Activated CD4-positive, CD25-positive, alpha-beta regulatory T cell (primary cell): Measurements from ENCODE around the gene GMPPA.

Source experiments
- DNase-seq, 4 experiments: peaks; one replicate each; lab custom pipeline; 2025; lab: John Stamatoyannopoulos, UW

GMPPA gene

DNA sequence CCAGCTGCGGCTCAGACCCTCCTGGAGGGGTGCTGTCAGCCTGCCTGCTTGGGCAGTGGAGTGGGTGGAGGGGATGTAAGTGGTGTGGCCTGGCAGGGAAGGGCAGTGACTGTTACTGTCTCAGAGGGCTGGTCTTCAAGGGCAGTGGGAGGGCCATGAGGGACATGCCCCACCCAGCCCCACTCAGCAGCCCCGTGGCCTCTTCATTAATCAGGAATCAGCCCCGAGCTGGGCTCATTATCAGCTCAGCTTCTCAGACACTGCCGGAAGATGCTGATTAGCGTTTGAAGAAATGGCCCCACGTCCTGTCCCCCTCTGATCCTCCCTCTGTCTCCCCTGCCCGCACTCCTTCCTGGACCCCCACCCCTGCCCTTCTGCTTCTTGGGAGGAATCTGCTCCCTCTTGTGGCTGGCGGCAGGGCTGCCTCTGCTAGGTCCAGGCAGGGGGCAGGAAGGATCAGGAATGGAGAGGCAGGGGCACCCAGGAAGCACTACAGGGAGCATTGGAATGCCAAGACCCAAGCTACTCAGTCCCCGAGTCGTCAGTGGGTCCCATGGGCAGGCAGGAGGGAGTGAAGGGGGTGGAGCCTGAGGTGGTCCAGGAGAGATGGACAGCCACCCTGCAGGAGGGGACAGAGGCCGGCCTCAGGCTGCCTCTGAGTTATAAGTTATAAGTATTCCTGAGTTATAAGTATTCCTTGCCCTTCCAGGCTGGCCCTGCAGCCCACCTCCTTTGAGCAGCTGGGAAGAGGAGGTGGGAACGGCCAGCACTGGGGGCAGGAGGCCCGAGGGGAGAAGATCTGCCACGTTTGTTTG is 22.6 kb downstream of the GMPPA start:
- no peak for DNase-seq

DNA sequence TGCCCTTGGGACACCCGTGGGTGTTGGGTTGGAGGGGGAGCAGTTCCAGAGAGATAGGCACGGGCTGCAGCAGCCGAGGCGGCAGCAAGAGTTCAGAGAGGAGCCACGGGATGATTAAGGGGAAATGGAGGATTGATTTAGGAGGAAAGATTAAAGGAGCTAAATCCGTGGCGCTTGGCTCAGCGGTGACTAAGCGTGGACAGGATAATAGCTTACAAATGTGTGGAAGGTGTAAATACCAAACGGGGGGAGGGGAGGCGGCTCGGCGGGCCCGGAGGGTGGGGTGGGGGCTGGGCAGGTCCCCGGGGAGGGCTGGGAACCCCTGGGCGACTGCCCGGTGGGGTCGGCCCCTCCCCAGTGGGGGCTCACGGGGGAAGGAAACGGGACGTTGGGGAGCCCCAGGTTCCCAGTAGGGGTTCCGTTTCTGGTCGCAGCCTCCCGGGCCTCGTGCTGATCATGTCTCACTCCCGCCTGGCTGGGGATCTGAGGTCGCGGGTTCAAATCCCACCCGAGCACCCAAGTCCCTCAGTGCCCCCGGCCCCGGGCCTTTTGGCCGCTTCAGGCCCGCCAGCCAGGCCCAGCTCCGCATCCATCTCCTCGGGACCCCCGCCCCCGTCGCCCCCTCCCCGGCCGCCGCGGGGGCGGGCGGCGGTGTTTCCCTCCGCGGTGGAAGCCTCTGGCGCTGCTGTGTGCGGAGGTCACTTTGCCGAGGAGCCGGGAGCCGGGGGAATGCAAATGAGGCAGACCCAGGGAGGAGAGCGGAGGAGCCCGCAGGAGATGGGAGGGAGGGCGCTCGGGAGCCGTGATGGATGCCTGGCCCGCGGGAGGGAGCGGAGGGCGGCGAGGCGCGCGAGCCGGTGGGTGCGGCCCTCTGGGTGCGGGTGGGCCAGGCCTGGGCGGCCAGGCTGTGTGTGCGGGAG is 23.7 kb downstream of the GMPPA start:
- no peak for DNase-seq

DNA sequence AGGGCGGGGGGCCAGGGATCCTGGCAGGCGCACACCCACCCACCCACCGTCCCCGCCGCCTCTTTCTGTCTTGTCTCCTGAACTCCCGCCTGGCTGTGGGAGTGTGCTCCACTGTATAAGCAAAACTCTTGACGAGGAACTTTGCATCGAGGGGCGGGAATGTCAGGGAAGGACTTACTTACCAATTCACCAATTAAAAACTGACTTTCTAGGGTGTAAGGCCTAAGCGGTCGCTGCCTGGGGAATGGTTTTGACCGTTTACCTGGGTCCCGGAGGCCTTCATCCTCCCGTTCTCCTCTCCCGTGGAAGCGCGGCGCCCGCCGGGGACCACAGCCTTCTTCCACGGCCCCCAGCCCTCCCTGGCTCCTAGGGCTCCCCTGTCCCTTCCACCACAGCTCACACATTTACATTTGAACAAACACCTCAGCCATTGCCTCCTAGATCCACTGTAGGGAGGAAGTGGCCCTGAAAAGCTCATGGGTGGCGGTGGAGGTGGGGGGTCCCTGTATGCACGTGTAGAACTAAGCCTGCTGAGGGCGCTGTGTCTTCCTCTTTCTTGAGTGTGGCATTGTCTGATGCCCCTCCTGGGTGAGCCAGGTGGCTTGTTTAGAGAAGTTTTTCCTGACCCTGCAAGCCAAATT is 24.5 kb downstream of the GMPPA start:
- no peak for DNase-seq

DNA sequence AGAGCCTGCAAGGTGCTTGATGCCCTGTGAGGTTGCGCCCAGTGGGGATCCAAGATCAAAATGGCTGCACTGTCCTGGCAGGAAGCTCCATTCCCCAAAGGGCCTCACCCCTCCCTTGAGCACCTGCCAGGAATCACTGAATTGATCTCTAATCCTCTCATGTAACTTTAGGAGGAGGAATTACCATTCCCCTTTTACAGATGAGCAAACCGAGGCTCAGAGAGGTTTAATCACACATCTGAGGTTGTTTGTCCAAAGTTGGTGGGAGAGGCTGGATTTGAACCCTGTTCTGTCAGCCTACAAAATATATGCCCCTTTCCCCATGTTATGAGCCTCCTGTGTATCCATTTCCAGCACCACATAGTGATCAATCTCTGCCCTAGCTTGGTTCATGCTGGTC is 26.1 kb downstream of the GMPPA start:
- DNase-seq: no peak

DNA sequence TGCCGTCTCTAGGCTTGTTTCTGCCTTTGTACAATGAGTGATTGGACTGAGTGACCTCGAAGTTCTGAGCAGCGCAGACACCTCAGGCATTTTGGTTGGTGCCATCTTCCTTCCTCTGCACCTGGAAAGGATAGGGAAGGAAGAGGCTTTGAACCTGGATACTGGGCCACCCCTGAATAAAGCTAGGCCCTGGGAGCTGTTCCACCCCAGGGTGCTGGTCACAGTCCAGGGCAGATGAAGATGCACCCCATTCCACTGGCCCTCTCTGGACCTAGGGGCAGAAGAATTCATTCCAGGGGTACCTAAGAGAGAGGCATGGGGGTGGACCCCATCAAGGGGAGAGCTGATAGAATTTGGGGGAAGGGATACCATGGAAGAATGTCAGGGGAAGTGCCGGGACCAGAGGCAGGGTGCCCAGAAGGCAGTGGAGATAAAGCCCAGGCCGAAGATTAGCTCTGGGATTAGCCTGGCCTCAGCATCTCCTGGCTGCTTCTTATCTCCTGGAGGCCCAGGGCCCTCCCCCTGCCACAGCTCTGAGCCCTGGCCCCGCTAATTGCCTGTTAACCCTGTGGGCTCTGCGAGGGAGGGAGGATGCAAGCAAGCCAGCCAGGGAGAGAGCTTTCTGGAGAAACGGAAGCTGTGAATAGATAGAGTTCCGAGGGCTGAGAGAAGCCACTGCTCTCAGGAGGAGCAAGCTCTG is 27.0 kb downstream of the GMPPA start:
- no peak for DNase-seq

DNA sequence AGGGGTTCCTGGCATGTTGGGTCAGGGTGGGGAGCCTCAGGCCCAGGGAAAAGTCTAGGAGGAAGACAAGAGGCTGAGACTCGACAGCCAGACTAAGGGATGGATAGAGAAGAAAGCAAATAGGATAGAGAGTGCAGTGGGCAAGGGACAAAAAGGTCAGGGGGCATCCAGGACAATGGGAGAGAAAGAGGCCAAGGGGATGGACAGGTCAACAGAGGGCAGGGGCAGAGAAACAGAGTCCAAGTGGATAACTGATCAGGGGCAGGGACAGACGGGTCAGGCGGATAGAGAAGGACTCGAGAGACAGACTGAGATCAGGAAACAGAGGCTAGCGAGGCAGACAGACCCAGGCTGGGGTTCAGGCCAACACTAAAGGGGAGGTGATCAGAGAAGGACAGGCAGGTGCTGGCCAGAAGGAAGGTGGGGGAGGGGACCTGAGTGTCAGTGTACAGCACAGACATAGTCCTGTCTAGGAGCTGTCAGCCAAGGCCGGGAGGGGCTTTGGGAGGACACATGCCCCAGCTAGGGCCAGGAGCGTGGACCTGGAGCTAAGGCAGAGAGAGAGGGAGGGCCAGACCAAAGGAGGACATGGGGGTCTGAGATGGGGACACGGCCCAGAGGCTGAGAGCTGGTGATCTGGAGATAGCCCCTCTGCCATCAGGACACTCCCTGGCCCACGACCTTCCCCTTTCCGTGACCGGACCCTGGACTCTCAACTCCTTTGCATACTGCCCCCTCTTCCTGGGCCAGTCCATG is 27.8 kb downstream of the GMPPA start:
- no peak for DNase-seq

DNA sequence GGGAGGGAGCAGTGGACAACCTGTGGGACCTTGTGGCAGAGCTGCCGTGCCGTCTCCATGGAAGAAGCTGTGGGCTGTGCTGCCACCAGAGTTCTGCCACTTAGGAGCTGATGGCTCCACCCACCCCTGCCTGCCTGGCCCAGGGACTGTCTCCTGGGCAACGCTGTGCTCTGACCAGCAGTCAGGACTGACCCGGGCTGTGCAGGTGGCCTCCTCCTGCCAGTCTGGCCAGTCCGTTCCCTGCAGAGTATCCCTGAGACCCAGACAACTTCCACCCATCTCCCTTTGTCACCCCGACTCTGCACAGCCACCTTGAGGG is 28.3 kb downstream of the GMPPA start:
- DNase-seq: no peak

DNA sequence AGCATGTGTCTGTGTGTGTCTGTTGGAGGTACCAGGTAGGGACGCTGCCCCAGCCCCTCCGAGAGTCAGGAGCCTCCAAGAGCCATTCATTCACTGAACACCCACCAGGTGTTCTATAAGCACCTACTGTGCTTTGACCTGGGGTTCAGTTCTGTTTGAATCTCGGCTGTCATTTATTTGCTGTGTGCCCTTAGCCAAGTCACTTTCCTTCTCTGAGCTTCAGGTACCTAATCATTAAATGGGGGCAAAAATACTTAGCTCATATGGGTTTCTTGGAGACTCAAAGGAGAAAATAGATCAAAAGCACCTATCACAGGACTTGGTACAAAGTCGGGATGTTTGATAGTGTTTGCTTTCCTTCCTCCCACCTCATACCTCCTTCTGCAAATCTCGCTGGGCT is 28.8 kb downstream of the GMPPA start:
- DNase-seq: no peak

DNA sequence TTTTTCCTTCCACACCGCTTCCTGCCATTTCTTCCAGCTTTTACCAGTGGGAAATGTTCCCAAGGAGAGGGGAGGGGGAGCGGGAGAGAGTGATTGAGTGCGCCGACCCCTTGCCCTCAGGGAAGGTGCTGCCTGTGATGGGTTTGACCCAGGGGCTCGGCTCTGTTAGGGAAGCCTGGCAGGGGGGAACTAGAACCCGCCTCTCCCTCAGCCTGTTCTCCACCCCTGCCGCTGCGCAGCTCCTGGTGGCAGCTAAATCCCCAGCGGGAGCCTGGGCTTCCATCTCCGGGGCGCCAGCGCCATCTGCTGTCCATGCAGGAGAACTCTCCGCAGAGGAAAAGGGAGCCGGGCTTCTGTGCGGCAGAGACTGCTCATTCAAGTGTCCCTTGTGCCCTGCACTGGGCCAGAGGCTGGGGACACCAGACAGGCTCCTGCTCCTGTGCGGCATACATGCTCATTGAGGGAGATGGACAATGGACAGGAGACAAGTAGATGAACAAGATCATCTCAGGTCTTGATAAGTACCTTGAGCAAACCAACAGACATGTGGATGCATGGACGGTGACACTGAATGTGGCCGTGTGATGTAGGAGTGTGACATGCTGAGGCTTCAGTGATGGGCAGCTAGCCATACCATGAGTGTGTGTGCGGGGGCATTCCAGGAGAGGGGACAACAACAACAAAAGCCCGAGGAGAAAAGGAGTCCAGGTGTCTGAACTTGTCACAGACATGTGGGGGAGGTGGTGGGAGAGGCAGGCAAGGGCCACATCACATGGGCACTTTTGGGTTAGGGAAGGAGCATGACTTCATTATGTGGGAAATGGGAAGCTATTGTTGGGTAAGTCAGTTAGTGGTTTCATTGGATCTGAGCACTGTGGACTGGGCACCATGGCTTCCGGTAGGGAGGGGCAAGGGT is 31.6 kb downstream of the GMPPA start:
- peak; percentile 70 to 80 (median 76) for DNase-seq

DNA sequence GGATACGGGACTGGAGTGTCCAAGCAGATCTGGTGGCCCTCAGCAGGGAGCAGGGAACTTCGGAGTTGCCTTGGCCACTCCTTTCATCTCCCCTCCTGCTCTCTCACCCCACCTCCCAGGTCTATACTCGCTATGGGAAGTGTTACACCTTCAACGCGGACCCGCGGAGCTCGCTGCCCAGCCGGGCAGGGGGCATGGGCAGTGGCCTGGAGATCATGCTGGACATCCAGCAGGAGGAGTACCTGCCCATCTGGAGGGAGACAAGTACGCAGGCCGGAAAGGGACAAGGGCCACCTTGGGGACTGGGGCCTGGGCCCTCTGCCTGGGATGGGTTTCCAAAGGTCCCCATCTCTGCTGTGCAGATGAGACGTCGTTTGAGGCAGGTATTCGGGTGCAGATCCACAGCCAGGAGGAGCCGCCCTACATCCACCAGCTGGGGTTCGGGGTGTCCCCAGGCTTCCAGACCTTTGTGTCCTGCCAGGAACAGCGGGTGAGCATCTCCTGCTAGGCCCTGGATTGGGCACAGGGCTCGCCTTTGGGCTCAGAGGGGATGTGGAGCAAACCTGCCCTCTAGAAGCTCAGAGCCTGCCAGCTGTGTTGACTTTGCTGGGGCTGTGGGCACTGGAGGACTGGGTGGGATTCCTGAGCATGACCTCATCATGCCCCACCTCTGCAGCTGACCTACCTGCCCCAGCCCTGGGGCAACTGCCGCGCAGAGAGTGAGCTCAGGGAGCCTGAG is 33.1 kb downstream of the GMPPA start:
- no peak for DNase-seq

DNA sequence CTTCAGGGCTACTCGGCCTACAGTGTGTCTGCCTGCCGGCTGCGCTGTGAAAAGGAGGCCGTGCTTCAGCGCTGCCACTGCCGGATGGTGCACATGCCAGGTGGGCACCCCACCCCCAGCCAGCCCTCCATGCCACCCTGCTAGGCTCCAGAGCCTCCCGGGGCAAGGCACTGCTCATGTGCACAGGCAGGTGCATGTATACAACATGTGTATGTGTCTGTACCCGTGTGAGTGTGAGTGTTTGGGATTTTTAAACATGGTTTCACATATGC is 33.6 kb downstream of the GMPPA start:
- no peak for DNase-seq

DNA sequence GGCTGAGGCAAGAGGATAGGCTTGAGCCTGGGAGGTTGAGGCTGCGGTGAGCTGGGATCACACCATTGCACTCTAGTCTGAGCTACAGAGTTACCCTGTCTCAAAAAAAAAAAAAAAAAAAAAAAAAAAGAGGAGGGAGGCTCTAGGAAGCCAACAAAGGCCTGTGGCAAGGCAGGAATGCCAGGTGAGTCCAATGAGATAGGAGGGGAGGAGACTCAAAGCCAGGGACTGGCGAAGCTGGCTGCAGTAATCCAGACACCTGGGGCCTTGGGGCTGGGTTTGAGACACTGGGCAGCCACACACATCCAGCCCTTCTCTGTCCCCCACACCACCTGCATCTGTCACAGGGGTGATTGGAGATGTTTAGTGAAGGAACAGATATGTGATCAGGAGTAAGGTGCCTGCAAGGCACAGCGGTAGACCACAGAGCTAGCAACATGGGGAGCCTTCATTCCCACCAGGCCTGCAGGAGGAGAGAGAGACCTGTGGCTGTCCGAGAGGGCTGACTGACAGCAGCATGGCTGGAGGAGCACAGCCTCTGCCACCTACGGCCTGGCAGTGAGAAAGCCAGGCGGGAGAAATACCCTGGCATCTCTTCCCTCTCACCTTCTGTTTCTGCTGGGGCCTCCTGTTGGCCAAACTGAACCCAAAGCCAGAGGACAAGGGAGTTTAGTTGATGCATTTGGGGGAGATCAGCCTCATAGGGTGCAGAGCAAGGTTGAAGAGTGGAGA is 35.4 kb downstream of the GMPPA start:
- DNase-seq: no peak

DNA sequence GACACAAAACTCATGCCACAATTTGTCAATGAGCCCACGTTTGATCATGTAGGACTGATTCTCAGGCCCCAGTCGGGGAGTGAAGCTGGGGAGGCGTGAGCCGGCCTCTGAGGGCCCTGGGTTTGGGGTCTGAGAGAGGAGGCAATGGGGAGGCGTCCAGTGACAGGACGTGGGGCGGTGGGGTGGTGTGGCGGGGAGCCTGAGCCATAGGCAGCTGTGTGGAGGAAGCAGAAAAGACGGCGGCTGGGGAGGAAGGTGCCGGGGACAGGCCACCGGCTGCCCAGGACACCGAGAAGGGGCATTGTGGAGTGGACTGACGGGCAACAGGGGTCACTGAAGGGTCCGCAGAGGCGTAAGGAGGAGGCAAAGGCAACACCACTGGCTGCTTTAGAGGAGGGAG is 37.7 kb downstream of the GMPPA start:
- no peak for DNase-seq

DNA sequence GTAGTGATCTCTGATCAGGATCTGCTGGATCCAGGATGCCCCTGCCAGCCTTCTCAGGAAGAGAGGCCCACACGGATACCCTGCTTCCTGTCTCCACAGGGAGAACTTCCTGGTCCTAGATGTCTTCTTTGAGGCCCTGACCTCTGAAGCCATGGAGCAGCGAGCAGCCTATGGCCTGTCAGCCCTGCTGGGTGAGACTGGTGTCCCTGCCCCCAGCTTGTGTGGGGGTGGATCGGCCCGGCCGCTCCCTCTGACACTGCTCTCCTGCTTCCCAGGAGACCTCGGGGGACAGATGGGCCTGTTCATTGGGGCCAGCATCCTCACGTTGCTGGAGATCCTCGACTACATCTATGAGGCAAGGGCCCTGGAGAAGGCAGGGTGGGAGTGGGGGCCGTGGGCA is 38.3 kb downstream of the GMPPA start:
- no peak for DNase-seq

DNA sequence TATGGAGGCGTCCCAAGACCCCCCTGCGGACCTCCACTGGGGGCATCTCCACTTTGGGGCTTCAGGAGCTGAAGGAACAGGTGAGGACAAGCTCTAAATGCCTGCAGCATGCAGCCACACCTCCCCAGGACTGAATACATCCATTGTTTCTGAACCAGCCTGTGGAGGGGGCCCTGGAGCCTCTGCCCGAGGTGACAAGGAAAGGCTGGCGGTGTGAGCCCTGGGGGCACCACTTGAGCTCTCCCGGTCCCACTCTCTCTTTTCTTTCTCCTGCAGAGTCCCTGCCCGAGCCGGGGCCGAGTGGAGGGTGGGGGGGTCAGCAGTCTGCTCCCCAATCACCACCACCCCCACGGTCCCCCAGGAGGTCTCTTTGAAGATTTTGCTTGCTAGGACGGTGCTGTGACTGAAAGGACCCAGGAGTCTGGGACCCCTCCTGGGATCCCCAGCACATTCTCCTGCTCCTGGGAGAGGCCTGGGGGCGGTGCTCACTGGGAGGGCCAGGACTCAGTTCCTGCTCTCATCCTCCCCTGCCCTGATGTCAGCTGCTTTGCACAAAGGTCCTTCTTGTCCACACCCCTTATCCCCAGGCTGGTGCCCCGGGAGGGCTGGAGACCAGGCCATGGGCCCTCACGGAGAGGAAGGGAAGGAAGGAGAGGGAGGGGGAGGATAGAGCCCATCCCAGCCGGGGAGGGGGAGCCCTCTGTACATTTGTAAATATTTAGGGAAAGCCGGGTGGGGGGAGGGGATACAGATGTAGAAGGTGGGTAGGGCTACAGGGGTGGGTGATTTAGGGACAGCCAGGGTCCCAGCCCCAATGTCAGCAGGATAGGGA is 39.2 kb downstream of the GMPPA start:
- DNase-seq: no peak

DNA sequence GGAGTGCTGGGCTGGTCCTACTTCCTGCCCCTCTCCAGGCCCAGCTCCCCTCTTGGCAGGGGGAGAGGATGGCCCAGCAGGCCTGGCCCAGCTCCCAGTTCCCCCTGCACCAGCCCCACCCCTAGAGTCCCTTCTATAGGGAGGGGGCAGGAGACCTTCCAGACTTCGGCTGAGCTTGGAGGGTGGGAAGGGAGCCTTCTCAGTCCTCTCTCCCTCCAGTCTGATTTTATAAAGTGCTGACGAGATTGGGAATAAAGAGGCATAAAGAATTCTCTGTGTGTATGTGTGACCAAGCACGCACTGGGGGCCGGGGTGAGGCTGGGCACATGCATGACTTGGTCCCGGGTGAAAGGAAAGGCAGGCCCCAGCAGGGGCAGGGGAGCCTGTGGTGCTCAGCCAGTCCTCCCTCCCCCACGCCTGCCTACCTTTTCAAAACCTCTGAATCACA is 39.8 kb downstream of the GMPPA start:
- DNase-seq: no peak

DNA sequence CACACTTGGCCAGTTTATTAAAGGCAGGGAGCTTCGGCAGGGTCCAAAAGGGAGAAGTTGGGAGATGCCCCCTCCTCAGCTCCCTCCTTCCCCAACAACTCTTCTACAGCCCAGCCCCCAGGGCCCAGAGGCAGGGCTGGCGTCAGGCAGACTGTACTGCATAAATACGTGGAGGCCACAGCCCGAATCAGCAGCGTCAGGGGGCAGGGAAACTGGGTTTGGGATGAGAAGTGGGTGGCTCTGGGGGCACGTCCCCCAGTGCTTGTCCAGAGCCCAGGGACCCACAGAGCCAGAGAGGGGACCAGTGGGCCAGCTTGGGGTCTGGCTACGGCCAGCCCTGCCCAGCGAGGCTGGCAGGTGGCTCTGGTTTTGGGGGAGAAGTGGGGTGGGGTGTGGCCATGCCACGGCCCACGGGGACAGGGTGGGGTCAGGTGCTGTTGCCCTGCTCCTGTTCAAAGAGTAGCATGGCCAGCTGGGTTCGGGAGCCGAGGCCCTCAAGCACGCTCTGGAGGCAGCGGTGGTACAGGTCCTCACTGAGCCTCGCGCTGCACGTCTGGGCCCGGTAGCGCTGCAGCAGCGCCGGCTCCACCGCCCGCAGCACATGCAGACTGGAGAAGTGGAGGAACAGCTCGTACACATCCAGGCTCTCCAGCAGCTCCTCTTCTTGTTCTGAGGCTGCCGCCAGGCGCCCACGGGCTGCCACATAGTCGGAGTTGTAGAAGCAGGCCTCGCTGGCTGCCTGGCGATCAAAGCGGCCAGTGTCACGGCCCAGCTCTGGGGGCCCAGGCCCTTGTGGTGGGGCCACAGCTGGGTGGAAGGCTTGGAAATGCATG is 40.5 kb downstream of the GMPPA start:
- no peak for DNase-seq
